Liver (tissue), 3 donors: ENCODE measurements around the gene OTOP2.

Experiments
- JUND ChIP-seq, 2 donors: IDR thresholded peaks; 2 replicates each; pipeline ENCODE4 v1.6.1; 2016; ENCODE audit warnings: antibody characterized with exemption in 2 of 2
- TF ChIP-seq, protein P1 (sequence below): IDR thresholded peaks from 2 replicates; pipeline ENCODE4 v1.6.1; 2016; ENCODE audit warnings: antibody characterized with exemption
- TF ChIP-seq, protein P2 (sequence below): fragments of 150-350 bp; IDR thresholded peaks from 2 replicates; pipeline ENCODE4 v1.5.1; 2017; ENCODE audit warnings: improper control_type of control experiment, low read depth, low read length; ENCODE audit not compliant: missing input control
- donor health status: healthy.
- donor health status: healthy.

DNA sequence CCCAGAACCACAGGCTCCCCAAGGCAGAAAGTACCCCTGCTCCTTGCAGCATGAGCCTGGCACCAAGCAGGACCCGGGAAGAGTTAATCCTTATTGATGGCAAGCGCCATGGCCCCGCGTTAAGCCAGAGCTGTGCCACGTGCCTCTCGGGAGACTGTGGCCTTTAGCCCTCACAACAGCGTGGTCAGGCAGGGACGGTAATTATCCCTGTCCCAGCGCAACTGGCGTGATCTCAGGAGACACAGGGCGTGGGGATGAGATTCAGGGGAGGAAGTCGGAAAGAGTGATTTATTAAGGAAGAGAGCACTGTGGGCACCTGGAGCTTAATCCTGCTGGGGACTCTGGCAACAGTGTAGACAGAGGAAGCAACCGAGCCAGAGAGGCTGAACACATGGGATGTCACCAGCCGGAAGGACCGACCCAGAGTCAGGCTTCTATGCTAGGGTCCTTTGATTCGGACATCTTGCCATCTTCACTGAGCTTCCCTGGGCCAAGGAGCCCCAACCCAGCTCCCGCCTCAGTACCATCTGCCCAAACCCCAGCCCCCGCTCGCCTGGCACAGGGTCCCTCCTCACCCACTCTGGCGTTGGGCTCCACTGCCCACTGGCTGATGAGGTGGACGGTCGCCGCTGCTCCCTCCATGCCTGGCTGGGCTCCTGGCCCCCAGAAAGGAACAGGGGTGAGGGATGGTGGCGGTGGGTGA is 28.5 kb downstream of the OTOP2 start:
- TF ChIP-seq JUND (IDR thresholded peaks at IDR 0.05), result no peak
- TF ChIP-seq, protein P1, sequence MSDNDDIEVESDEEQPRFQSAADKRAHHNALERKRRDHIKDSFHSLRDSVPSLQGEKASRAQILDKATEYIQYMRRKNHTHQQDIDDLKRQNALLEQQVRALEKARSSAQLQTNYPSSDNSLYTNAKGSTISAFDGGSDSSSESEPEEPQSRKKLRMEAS, result no peak
- TF ChIP-seq, protein P2, sequence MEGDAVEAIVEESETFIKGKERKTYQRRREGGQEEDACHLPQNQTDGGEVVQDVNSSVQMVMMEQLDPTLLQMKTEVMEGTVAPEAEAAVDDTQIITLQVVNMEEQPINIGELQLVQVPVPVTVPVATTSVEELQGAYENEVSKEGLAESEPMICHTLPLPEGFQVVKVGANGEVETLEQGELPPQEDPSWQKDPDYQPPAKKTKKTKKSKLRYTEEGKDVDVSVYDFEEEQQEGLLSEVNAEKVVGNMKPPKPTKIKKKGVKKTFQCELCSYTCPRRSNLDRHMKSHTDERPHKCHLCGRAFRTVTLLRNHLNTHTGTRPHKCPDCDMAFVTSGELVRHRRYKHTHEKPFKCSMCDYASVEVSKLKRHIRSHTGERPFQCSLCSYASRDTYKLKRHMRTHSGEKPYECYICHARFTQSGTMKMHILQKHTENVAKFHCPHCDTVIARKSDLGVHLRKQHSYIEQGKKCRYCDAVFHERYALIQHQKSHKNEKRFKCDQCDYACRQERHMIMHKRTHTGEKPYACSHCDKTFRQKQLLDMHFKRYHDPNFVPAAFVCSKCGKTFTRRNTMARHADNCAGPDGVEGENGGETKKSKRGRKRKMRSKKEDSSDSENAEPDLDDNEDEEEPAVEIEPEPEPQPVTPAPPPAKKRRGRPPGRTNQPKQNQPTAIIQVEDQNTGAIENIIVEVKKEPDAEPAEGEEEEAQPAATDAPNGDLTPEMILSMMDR, result no peak
